RKO (cell line): ENCODE data around the gene CSNK1G3.
A peak's percentile ranks its signal among the peaks of the same experiment; 100 is the strongest.

Experiments used
- DNase-seq: peaks from one replicate; pipeline ENCODE4 v3.0.0-alpha.2; 2016; ENCODE audit warnings: low spot score

Gene CSNK1G3

GRCh38 chr5:123647066-123647465 is 135.1 kb downstream of the CSNK1G3 start:
- DNase-seq, result no peak

- DNase-seq, result no peak
Measured at GRCh38 chr5:123651234-123651633, 139.3 kb downstream of the CSNK1G3 start.

GRCh38 chr5:123659011-123659410 is 147.0 kb downstream of the CSNK1G3 start:
- DNase-seq, result no peak

GRCh38 chr5:123659495-123659894 is 147.5 kb downstream of the CSNK1G3 start:
- DNase-seq, result no peak

GRCh38 chr5:123664961-123665360 is 153.0 kb downstream of the CSNK1G3 start:
- no peak for DNase-seq

- peak; percentile 3 for DNase-seq
Measured at GRCh38 chr5:123665822-123666371, 153.9 kb downstream of the CSNK1G3 start.
